ENCODE results near the gene MILR1. TPM values are rescaled to one million over a fixed set of nuclear protein-coding genes. Genes with fewer than 3 reads are reported as not detected.

Gene MILR1
- total and polyA plus RNA-seq, 2 experiments from 2014 or later: 0.39 TPM; not detected in 1

DNA sequence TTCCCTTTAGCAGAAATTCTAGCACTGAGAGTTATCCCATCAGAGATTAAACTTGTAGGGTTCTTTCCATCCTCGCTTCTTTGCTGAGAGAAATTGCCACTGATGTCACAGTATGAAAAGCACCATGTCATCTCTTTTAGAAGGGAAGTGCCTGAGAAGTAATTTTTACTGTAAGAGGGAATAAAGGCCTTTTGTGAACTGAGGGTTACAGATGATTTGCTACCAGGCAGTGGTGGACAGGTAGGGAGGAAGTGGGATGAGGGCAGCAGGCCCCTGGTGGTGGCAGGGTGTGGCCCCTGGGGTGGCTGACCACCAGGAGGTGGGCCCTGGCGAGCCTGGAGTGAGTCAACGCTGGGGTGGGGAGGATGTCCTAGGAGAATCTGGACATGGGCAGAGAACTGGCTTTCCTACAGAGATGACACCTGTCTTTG is 6.4 kb upstream of the MILR1 start (continued):
- TF ChIP-seq, protein P1, sequence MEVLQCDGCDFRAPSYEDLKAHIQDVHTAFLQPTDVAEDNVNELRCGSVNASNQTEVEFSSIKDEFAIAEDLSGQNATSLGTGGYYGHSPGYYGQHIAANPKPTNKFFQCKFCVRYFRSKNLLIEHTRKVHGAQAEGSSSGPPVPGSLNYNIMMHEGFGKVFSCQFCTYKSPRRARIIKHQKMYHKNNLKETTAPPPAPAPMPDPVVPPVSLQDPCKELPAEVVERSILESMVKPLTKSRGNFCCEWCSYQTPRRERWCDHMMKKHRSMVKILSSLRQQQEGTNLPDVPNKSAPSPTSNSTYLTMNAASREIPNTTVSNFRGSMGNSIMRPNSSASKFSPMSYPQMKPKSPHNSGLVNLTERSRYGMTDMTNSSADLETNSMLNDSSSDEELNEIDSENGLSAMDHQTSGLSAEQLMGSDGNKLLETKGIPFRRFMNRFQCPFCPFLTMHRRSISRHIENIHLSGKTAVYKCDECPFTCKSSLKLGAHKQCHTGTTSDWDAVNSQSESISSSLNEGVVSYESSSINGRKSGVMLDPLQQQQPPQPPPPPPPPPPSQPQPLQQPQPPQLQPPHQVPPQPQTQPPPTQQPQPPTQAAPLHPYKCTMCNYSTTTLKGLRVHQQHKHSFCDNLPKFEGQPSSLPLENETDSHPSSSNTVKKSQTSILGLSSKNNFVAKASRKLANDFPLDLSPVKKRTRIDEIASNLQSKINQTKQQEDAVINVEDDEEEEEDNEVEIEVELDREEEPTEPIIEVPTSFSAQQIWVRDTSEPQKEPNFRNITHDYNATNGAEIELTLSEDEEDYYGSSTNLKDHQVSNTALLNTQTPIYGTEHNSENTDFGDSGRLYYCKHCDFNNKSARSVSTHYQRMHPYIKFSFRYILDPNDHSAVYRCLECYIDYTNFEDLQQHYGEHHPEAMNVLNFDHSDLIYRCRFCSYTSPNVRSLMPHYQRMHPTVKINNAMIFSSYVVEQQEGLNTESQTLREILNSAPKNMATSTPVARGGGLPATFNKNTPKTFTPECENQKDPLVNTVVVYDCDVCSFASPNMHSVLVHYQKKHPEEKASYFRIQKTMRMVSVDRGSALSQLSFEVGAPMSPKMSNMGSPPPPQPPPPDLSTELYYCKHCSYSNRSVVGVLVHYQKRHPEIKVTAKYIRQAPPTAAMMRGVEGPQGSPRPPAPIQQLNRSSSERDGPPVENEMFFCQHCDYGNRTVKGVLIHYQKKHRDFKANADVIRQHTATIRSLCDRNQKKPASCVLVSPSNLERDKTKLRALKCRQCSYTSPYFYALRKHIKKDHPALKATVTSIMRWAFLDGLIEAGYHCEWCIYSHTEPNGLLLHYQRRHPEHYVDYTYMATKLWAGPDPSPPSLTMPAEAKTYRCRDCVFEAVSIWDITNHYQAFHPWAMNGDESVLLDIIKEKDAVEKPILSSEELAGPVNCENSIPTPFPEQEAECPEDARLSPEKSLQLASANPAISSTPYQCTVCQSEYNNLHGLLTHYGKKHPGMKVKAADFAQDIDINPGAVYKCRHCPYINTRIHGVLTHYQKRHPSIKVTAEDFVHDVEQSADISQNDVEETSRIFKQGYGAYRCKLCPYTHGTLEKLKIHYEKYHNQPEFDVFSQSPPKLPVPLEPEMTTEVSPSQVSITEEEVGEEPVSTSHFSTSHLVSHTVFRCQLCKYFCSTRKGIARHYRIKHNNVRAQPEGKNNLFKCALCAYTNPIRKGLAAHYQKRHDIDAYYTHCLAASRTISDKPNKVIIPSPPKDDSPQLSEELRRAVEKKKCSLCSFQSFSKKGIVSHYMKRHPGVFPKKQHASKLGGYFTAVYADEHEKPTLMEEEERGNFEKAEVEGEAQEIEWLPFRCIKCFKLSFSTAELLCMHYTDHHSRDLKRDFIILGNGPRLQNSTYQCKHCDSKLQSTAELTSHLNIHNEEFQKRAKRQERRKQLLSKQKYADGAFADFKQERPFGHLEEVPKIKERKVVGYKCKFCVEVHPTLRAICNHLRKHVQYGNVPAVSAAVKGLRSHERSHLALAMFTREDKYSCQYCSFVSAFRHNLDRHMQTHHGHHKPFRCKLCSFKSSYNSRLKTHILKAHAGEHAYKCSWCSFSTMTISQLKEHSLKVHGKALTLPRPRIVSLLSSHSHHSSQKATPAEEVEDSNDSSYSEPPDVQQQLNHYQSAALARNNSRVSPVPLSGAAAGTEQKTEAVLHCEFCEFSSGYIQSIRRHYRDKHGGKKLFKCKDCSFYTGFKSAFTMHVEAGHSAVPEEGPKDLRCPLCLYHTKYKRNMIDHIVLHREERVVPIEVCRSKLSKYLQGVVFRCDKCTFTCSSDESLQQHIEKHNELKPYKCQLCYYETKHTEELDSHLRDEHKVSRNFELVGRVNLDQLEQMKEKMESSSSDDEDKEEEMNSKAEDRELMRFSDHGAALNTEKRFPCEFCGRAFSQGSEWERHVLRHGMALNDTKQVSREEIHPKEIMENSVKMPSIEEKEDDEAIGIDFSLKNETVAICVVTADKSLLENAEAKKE (CRISPR knock-in tag; IDR thresholded peaks at IDR 0.05): no peak
- no peak for TF ChIP-seq CTCF (conservative IDR thresholded peaks at IDR 0.05; ENCODE audit: low read depth in 2 of 2)
- TF ChIP-seq, protein P2, sequence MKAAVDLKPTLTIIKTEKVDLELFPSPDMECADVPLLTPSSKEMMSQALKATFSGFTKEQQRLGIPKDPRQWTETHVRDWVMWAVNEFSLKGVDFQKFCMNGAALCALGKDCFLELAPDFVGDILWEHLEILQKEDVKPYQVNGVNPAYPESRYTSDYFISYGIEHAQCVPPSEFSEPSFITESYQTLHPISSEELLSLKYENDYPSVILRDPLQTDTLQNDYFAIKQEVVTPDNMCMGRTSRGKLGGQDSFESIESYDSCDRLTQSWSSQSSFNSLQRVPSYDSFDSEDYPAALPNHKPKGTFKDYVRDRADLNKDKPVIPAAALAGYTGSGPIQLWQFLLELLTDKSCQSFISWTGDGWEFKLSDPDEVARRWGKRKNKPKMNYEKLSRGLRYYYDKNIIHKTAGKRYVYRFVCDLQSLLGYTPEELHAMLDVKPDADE (IDR thresholded peaks at IDR 0.05): no peak
- TF ChIP-seq REST (IDR thresholded peaks at IDR 0.05; ENCODE audit: unreplicated experiment): no peak
- no peak for TF ChIP-seq ZNF331 (CRISPR knock-in tag; IDR thresholded peaks at IDR 0.05; ENCODE audit: low read depth)
- no peak for TF ChIP-seq CREB1 (CRISPR knock-in tag; IDR thresholded peaks at IDR 0.05; ENCODE audit: low read depth)
- no peak for TF ChIP-seq ZNF114 (CRISPR knock-in tag; IDR thresholded peaks at IDR 0.05)
- TF ChIP-seq EZH2 (IDR thresholded peaks at IDR 0.05; ENCODE audit: low read depth, unreplicated experiment): no peak
